Astrocyte of the cerebellum (primary cell): ENCODE results near the gene ARCN1.

Experiments
- DNase-seq: peaks from one replicate; pipeline ENCODE4 v3.0.0-alpha.2; 2011; ENCODE audit warnings: low read depth
- H3K4me3 ChIP-seq: 2 replicates; pipeline ENCODE4 v1.5.1; 2011; ENCODE audit warnings: mild to moderate bottlenecking, low read depth, low read length, moderate library complexity
- in situ Hi-C: cut with HindIII; loops from 2 replicates; pipeline ENCODE4 v1.10.0; 2017; ENCODE audit warnings: low sequenced_read_pairs
- TF ChIP-seq, protein P1 (sequence below): IDR thresholded peaks from 2 replicates; pipeline ENCODE4 v1.5.1; 2012; ENCODE audit warnings: low read length, low read depth, moderate library complexity, mild to moderate bottlenecking; ENCODE audit errors: missing control alignments

ARCN1 gene

DNA sequence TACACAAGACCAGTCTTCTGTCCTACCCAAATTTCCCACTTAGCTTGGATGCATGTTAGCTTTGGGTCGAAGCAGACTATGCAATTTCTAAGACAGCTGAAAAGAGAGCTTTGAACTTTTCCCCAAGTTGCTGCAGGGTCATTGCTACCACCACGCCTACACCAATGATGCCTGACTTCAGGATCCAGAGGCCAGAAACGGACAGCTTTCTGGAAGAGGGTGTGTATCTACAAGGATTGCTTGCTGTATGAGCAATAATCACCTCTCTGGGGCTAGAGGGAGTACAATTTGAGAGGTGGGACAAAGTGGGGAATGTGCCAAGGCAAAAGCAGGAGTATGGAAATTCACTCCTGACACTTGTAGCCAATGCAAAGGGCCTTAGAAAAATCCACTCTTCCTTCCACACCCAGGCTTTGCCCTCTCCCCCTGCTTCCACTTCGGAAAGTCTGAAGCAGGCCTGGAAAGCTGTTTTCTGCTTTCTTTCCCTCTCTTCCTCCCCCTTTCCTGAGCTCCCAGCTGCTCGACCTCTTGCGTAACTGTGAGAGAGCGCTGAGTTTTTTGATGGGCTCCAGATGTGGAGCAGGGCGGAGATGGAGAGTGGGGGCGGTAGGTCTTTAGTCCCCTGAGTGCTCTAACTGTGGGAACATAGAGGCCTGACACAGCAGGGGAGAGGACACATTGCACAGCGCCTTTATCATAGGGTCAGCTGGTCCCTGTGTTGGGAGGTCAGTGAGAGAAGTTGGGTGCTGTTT lies 33.1 kb downstream of the ARCN1 start:
- no peak overlapping the region for H3K4me3 ChIP-seq
- TF ChIP-seq, protein P1, sequence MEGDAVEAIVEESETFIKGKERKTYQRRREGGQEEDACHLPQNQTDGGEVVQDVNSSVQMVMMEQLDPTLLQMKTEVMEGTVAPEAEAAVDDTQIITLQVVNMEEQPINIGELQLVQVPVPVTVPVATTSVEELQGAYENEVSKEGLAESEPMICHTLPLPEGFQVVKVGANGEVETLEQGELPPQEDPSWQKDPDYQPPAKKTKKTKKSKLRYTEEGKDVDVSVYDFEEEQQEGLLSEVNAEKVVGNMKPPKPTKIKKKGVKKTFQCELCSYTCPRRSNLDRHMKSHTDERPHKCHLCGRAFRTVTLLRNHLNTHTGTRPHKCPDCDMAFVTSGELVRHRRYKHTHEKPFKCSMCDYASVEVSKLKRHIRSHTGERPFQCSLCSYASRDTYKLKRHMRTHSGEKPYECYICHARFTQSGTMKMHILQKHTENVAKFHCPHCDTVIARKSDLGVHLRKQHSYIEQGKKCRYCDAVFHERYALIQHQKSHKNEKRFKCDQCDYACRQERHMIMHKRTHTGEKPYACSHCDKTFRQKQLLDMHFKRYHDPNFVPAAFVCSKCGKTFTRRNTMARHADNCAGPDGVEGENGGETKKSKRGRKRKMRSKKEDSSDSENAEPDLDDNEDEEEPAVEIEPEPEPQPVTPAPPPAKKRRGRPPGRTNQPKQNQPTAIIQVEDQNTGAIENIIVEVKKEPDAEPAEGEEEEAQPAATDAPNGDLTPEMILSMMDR: no peak
- peak; percentile 22 for DNase-seq
- in situ Hi-C loops: no loop called here

DNA sequence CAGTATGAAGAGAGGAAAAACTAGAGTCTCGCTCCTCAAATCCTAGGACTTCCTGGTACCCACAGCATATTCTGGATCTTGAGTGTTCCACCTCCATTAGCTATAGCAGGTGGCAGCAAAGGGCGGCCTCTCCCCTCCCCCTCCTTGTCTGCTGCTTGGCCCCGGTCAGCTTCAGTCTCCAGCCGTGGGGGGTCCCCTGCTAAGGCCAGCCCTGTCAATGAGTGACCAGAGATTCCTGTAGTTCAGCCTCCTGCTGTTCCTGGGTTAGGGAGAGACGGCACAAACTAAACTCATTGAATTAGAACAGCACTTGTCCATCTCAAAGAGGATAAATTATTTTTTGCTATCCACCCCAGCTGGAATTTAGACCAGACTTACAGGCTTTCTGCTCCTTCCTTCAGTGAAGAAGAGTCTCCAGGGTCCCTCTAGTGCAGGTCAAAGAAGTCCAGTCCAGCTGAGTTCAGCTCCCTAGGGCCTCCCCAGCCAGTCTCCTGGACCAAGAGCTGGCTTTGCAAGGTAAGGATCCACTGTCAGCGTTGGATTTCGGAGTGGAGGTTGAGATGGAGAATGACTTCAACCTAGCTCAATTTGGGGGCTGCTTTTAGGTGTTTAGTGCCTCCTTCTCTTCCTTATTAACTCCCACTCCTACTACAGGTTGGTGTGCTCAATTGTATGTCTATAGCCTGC lies 34.1 kb downstream of the ARCN1 start:
- DNase-seq: no peak
- H3K4me3 ChIP-seq: no peak overlapping the region
- in situ Hi-C loops: no loop called here
- TF ChIP-seq, protein P1: no peak

DNA sequence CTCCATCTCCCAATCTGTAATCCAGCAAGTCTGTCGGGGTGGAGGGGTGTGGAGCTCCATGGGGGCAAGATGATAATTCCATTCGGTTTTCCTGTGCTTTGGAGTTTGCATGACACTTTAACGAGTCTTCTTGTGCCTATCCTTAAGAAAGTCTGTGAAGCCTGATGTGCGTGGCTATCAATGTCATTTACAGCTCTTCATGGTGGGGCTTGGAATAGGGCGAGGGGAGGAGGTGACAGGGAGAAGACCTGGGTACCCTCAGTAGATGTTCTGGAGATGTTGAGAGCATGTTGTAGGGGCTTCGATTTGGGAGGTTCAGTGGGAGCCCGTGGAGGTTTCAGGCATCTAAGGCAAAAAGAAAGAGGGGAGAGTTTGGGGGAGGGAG lies 34.6 kb downstream of the ARCN1 start:
- in situ Hi-C loops: no loop called here
- no peak for DNase-seq
- TF ChIP-seq, protein P1: no peak
- H3K4me3 ChIP-seq: no peak overlapping the region

DNA sequence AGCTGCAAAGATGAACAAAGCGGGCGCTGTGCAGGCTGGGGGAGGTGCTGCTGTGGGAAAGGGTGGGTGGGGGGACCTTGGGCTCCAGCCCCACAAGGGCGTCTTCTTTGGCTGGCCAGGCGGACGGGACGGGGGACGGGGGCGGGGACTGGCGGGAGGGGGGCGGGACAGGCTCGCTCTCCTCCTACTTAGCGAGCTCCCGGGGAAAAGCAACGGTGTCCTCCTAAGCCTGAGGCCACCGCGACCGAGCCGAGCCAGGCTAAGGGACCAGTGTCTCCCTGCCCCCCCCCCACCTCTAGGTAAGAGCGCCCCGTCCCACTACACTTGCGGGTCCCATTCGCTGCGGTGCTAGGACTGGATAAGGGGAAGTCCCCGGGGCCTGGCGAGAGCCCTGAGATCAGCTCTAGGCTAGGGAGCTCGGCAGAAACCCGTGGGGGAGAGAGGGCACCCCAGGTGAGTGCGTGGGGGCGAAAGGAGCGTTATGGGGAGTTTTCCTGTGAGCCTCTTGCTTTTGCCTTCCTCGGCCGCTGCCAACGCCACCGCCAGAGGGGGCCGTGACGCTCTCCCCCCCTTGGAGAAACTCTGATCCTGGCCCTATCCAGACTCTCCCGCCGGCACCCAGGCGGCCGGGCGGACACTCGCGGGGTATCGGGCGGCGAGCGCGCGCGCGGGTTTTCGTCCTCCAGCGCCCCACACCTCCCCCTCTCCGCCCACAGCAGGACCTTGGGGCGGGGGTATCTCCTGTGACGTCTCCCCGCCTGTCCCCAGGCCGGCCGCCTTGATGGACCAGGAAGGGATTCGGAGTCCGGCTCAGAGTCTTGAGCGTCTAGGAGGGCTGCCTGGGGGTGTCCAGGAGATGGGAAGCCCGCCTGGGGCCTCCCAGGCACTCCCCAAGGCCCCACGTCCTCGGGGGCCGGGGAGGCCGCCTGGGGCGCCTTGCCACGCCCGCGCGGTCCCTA lies 35.5 kb downstream of the ARCN1 start, which contains the start of gene PHLDB1:
PHLDB1 (plus strand) TSS at position 215 of the 959 bp plus-strand sequence. CDS start 6,222 bp downstream, outside the sequence.
- DNase-seq: no peak
- H3K4me3 ChIP-seq: peak within 1 kb of the TSS; percentile 59
- TF ChIP-seq, protein P1: peak; percentile 49
- in situ Hi-C loops: no loop called here

DNA sequence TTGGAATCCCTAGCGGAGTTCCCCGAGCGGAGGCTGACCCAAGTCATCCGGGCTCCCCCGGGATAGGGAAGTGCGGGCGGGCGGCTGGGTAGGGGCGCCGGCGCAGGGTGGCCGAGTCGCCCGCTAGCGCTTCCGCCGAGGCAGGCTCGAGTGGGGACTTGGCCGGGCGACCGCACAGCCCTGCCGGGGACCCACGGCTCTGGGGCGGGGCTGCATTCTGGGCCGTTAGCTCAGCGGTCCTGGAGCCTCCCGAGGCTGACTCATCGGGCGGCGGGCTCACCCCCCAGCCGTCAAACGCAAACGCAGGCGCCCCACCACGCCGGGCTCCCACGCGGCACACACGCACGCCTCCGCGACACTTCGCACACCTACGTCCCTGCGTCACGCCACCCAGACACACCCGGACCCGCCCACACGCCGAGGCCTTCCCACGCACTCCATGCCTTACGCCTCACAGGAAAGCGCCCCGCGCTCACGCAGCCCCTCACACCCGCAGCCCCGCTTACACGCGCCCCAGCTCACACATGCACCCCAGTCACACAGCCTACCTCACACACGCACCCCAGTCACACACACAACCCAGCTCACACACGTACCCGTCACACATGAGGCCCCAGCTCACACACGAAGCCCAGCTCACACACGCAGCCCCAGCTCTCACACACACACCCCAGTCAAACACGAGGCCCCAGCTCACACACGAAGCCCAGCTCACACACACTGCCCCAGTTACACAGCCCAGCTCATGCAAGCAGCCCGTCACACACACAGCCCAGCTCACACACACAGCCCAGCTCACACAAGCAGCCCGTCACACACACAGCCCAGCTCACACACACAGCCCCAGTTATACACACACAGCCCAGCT lies 36.4 kb downstream of the ARCN1 start:
- H3K4me3 ChIP-seq: peak overlapping the region; percentile 59
- TF ChIP-seq, protein P1: no peak
- in situ Hi-C loops: no loop called here
- DNase-seq: no peak
